ENCODE results near the gene SULT6B1.
"Not testable (repeated sequence)": the region's sequence is repeated elsewhere in the genome, so short reads cannot be mapped to it uniquely, and the experiment has no call there.

Gene SULT6B1

GRCh38 chr2:37188570-37188969 lies at the start of gene SULT6B1:
Gene SULT6B1, minus strand, starts transcription at chr2:37188670. Its CDS starts 30 bp downstream, at chr2:37188640.
- no peak for DNase-seq

GRCh38 chr2:37232131-37232933 lies 43.9 kb upstream of the SULT6B1 start:
- no peak for DNase-seq

- peak; percentile 95 for DNase-seq
Measured at GRCh38 chr2:37231241-37232130, 43.0 kb upstream of the SULT6B1 start, which contains the start of the genes CEBPZ and NDUFAF7. Gene CEBPZ, minus strand, starts transcription at chr2:37231596. Its CDS starts 29 bp downstream, at chr2:37231567. Gene NDUFAF7, plus strand, starts transcription at chr2:37231658. Its CDS starts 48 bp downstream, at chr2:37231706.

- peak; percentile 3 for DNase-seq
Measured at GRCh38 chr2:37230581-37230980, 42.1 kb upstream of the SULT6B1 start.

GRCh38 chr2:37228788-37229187 lies 40.3 kb upstream of the SULT6B1 start:
- DNase-seq, result no peak

GRCh38 chr2:37226863-37227262 lies 38.4 kb upstream of the SULT6B1 start:
- no peak for DNase-seq

GRCh38 chr2:37225129-37225528 lies 36.7 kb upstream of the SULT6B1 start:
- not testable (repeated sequence) for DNase-seq

- DNase-seq, result no peak
Measured at GRCh38 chr2:37224063-37224462, 35.6 kb upstream of the SULT6B1 start.

GRCh38 chr2:37223131-37223530 lies 34.7 kb upstream of the SULT6B1 start:
- no peak for DNase-seq

- no peak for DNase-seq
Measured at GRCh38 chr2:37219046-37219445, 30.6 kb upstream of the SULT6B1 start.

- peak; percentile 36 for DNase-seq
Measured at GRCh38 chr2:37215250-37215649, 26.8 kb upstream of the SULT6B1 start.

- no peak for DNase-seq
Measured at GRCh38 chr2:37211939-37212338, 23.5 kb upstream of the SULT6B1 start.

- no peak for DNase-seq
Measured at GRCh38 chr2:37211212-37211611, 22.7 kb upstream of the SULT6B1 start.

- not testable (repeated sequence) for DNase-seq
Measured at GRCh38 chr2:37206760-37207159, 18.3 kb upstream of the SULT6B1 start.

- DNase-seq, result no peak
Measured at GRCh38 chr2:37205689-37206341, 17.3 kb upstream of the SULT6B1 start.

GRCh38 chr2:37205071-37205661 lies 16.7 kb upstream of the SULT6B1 start:
- not testable (repeated sequence) for DNase-seq

GRCh38 chr2:37203708-37204107 lies 15.2 kb upstream of the SULT6B1 start:
- DNase-seq, result no peak

- no peak for DNase-seq
Measured at GRCh38 chr2:37201766-37202165, 13.3 kb upstream of the SULT6B1 start.

- DNase-seq, result no peak
Measured at GRCh38 chr2:37201208-37201607, 12.7 kb upstream of the SULT6B1 start.

GRCh38 chr2:37198681-37199065 lies 10.2 kb upstream of the SULT6B1 start:
- DNase-seq, result no peak

- peak; percentile 85 for DNase-seq
Measured at GRCh38 chr2:37196320-37197195, 8.1 kb upstream of the SULT6B1 start, which contains the start of gene CEBPZOS. Gene CEBPZOS, plus strand, starts transcription at chr2:37196496. Its CDS starts 3,209 bp downstream, at chr2:37199705.

Data from inflammatory macrophage treated with lipopolysaccharide for 4 hours (primary cell).